Prostate gland (tissue), 2 donors: ENCODE data around the gene TRIM7.

ENCODE experiments used
- POLR2A ChIP-seq: fragments of 450-650 bp; IDR thresholded peaks from one replicate; pipeline ENCODE4 v1.6.1; 2016; ENCODE audit warnings: antibody characterized with exemption, mild to moderate bottlenecking
- POLR2AphosphoS5 ChIP-seq: sonication (generic); formaldehyde crosslinking; IDR thresholded peaks from one replicate; pipeline ENCODE4 v1.6.1; 2017; ENCODE audit warnings: antibody characterized with exemption
- TF ChIP-seq, protein P1 (sequence below), 4 experiments: fragments of 200-600 bp in 2 of 4; fragments of 450-650 bp in 2 of 4; sonication (generic) in 2 of 4; IDR thresholded peaks; 1 replicate in 3 of 4; 2 replicates in 1 of 4; pipeline ENCODE4 v1.5.1; 2016 to 2019; ENCODE audit warnings: antibody characterized with exemption in 4 of 4, mild to moderate bottlenecking in 2 of 4, moderate library complexity in 2 of 4

GRCh38 chr5:181152406-181152805 is 52.6 kb downstream of the TRIM7 start:
- TF ChIP-seq, protein P1, sequence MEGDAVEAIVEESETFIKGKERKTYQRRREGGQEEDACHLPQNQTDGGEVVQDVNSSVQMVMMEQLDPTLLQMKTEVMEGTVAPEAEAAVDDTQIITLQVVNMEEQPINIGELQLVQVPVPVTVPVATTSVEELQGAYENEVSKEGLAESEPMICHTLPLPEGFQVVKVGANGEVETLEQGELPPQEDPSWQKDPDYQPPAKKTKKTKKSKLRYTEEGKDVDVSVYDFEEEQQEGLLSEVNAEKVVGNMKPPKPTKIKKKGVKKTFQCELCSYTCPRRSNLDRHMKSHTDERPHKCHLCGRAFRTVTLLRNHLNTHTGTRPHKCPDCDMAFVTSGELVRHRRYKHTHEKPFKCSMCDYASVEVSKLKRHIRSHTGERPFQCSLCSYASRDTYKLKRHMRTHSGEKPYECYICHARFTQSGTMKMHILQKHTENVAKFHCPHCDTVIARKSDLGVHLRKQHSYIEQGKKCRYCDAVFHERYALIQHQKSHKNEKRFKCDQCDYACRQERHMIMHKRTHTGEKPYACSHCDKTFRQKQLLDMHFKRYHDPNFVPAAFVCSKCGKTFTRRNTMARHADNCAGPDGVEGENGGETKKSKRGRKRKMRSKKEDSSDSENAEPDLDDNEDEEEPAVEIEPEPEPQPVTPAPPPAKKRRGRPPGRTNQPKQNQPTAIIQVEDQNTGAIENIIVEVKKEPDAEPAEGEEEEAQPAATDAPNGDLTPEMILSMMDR (IDR thresholded peaks at IDR 0.05) = no peak
- TF ChIP-seq POLR2A (no peak), POLR2AphosphoS5 (no peak)
